WERI-Rb-1 (cell line): Measurements from ENCODE around the gene FCHSD2.

Experiments used
- DNase-seq: peaks from one replicate; pipeline ENCODE4 v3.0.0-alpha.2; 2020
- H3K27ac ChIP-seq: fragments of 250-450 bp; sonication (Bioruptor Pico); 2 replicates; pipeline ENCODE4 v1.5.1; 2020; ENCODE audit warnings: mild to moderate bottlenecking, moderate library complexity
- H3K27me3 ChIP-seq: fragments of 250-450 bp; sonication (Bioruptor Pico); 2 replicates; pipeline ENCODE4 v1.5.1; 2021; ENCODE audit warnings: mild to moderate bottlenecking, low read depth, moderate library complexity; ENCODE audit not compliant: insufficient read depth, severe bottlenecking
- H3K36me3 ChIP-seq: fragments of 250-450 bp; sonication (Bioruptor Pico); 2 replicates; pipeline ENCODE4 v1.5.1; 2020; ENCODE audit warnings: mild to moderate bottlenecking, moderate library complexity
- H3K4me3 ChIP-seq: 2 replicates; pipeline ENCODE4 v1.5.1; 2011; ENCODE audit warnings: low read depth, mild to moderate bottlenecking, control low read depth, low read length
- H3K9me3 ChIP-seq: fragments of 250-450 bp; sonication (Bioruptor Pico); 2 replicates; pipeline ENCODE4 v1.5.1; 2021; ENCODE audit warnings: mild to moderate bottlenecking, moderate library complexity; ENCODE audit not compliant: severe bottlenecking
- TF ChIP-seq, protein P1 (sequence below): IDR thresholded peaks from 2 replicates; pipeline ENCODE4 v1.5.1; 2011; ENCODE audit warnings: low read depth, mild to moderate bottlenecking, control low read depth, inconsistent platforms, low read length

Gene FCHSD2

DNA sequence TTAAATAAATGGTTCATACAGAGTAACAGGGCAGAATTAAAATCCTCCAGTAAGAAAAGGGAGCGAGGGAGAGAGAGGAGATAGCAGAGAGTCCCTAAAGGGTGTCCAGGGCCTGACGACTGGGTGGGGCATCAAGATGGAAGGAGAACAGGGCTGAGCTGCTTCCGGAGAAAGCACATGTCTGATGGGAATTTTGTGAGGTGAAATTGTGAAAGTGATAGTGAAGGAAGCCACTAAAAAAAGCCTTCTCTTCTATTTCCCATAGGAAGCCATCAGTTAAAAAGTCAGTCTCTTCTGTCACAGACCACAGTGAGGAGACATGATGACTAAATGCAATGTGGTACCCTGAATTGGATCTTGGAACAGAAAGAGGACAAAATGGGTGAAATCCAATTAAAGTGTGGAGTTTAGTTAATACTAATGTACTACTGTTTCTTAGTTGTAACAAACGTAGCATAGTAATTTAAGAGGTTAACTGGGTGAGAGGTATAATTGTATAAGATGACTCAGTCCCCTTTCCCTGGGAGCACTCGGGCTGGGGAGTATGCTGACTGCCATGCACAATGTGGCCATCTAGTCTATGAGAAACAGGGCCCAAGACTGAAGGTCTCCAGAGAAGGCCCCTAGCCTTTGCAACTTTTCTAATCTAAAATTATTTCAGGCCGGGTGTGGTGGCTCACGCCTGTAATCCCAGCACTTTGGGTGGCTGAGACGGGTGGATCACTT, 29.5 kb upstream of the FCHSD2 start:
- Histone ChIP-seq H3K27ac (no peak overlapping the region), H3K36me3 (no peaks in the 10 kb centered on the region), H3K27me3 (no peaks in the 10 kb centered on the region), H3K9me3 (no peaks in the 10 kb centered on the region), H3K4me3 (no peak overlapping the region)
- TF ChIP-seq, protein P1, sequence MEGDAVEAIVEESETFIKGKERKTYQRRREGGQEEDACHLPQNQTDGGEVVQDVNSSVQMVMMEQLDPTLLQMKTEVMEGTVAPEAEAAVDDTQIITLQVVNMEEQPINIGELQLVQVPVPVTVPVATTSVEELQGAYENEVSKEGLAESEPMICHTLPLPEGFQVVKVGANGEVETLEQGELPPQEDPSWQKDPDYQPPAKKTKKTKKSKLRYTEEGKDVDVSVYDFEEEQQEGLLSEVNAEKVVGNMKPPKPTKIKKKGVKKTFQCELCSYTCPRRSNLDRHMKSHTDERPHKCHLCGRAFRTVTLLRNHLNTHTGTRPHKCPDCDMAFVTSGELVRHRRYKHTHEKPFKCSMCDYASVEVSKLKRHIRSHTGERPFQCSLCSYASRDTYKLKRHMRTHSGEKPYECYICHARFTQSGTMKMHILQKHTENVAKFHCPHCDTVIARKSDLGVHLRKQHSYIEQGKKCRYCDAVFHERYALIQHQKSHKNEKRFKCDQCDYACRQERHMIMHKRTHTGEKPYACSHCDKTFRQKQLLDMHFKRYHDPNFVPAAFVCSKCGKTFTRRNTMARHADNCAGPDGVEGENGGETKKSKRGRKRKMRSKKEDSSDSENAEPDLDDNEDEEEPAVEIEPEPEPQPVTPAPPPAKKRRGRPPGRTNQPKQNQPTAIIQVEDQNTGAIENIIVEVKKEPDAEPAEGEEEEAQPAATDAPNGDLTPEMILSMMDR = no peak
- DNase-seq = no peak

DNA sequence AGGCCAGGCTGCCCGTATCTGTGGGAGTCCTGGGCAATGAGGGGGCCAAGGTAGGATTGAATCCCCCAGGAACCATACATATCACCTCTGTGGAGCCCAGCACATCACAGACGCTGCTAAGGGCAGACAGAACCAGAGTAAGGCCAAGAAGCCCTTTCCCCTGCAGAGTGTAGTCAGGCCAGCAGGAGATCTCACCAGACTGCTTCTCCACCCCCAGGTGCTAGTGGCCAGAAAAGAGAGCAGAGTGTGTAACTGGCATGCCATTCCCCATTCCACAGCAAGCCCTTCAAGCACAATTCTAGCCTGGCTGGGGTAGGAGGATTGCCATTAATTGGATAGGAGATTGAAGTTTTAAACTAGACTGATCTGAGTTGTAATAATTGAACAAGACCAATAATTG, 28.0 kb upstream of the FCHSD2 start:
- TF ChIP-seq, protein P1 = no peak
- H3K4me3 ChIP-seq = no peak overlapping the region
- no peak overlapping the region for H3K27ac ChIP-seq
- H3K9me3 ChIP-seq = no peaks in the 10 kb centered on the region
- H3K36me3 ChIP-seq = no peaks in the 10 kb centered on the region
- DNase-seq = no peak
- no peaks in the 10 kb centered on the region for H3K27me3 ChIP-seq

DNA sequence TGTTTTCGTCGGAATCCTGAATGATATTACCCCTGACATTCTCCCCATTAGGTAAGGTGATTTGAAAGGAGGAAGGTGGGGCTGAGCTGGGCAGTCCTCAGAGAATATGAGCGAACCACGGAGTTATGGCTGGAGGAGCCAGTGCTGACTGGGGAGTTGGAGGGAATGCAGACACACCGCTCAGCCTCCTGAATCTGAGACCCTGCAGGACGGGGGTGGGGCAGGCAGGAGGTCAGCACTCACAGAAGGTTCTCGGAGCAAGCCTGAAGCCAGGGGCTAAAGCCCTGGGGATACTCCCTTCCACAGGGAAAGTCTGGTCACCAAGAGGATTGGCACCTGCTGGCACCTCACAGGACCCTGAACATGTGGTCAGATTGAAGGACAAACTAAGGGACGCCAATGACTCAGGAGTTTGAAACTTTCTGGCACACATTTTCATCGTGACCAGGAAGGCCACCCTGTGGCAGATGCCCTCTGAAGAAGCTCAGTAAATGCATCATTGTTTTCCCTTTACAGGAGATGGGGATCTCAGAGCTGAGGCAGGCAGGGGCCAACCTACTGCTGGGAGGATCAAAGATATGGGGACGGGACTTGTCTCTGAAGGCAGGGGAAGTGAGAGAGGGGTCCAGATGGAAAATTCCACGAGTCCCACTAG, 26.9 kb upstream of the FCHSD2 start:
- Histone ChIP-seq H3K27me3 (no peaks in the 10 kb centered on the region), H3K9me3 (peaks cover 3% of the 10 kb centered on the region), H3K36me3 (no peaks in the 10 kb centered on the region), H3K4me3 (no peak overlapping the region), H3K27ac (no peak overlapping the region)
- TF ChIP-seq, protein P1 = no peak
- no peak for DNase-seq

DNA sequence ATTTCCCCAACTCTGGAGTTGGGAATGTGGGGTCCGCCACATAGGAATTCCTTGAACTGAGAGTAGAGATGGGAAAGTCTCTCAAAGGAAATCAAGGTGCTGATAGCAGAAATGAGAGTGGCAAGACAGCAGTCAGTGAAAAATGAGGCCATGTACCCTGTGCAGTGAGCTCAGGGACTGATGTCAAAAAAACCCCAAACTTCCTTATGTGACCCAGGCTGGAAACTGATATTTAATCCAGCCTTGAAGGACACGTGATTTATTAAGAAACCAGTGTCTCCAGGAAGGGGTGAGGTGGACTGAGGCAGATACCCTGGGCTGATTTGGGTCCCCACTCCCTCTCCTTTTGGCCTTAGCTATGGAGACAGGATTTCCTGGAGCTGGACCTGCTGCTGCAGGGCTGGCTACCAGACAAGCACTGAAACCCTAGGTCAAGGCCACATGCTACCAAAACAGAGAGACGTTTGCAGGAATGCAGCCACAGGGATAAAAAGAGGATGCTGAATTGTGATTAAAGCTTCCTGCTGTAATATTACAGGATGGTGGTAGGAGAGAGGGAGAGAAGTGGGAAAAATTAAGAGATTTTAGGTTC, 25.3 kb upstream of the FCHSD2 start:
- TF ChIP-seq, protein P1 = no peak
- no peaks in the 10 kb centered on the region for H3K27me3 ChIP-seq
- DNase-seq = no peak
- no peaks in the 10 kb centered on the region for H3K36me3 ChIP-seq
- H3K9me3 ChIP-seq = peaks cover 3% of the 10 kb centered on the region
- H3K4me3 ChIP-seq = no peak overlapping the region
- no peak overlapping the region for H3K27ac ChIP-seq

DNA sequence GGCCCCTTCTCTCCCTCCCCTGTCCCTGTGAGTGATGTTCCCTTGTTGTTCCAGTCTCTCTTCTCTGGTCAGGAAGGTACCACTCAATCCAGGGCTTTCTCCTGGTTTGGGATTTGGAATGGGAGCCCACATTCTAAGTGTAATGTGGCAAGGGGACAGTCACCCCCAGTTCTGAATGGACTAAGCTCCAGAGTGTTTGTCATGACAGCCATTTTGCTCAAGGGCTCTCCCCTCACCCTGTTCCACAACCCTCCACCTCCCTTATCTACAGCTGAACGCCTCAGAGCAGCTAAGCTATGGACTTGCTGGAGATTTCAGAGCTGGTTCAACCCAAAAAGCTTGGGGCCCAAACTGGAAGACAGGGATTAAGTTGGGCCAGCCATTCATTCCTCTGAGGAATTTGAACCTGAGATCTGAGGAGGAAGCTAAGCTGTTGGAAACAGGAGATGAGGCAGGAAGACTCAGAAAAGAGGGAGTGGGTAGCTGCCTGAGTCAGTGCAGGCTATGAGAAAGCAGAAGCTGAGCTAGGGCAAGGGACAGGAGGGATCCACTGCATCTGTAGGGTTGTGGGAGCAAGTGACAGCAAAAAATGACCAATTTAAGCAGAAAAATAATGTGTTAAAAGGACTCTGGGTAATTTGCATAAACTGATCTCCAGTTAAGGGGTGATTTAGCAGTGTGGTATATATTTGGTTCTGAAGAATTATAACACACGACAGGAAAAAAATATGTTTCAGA, 22.9 kb upstream of the FCHSD2 start:
- no peaks in the 10 kb centered on the region for H3K27me3 ChIP-seq
- H3K36me3 ChIP-seq = no peaks in the 10 kb centered on the region
- peaks cover 3% of the 10 kb centered on the region for H3K9me3 ChIP-seq
- no peak overlapping the region for H3K4me3 ChIP-seq
- TF ChIP-seq, protein P1 = no peak
- DNase-seq = no peak
- no peak overlapping the region for H3K27ac ChIP-seq
